Fibroblast of skin of abdomen (primary cell): ENCODE data around the gene LUC7L2.
"Not testable (repeated sequence)": the region's sequence is repeated elsewhere in the genome, so short reads cannot be mapped to it uniquely, and the experiment has no call there.

Experiments
- DNase-seq: peaks from one replicate; pipeline ENCODE4 v3.0.0-alpha.2; 2013

LUC7L2 gene

GRCh38 chr7:139357729-139358506, 1.8 kb upstream of the LUC7L2 start:
- DNase-seq: not testable (repeated sequence)

- DNase-seq: peak; percentile 42
These were observed 941 bp upstream of the LUC7L2 start for GRCh38 chr7:139358541-139359365.

GRCh38 chr7:139360210-139360947, 685 bp downstream of the LUC7L2 start:
- DNase-seq: peak; percentile 94

GRCh38 chr7:139360948-139361307, 1.2 kb downstream of the LUC7L2 start:
- DNase-seq: no peak

- DNase-seq: no peak
These were observed 1.8 kb downstream of the LUC7L2 start for GRCh38 chr7:139361523-139361922.

- no peak for DNase-seq
These were observed 2.6 kb downstream of the LUC7L2 start for GRCh38 chr7:139362302-139362701.

- DNase-seq: no peak
These were observed 3.3 kb downstream of the LUC7L2 start for GRCh38 chr7:139362981-139363380.

- DNase-seq: no peak
These were observed 5.6 kb downstream of the LUC7L2 start for GRCh38 chr7:139365336-139365735.

GRCh38 chr7:139366400-139366799, 6.7 kb downstream of the LUC7L2 start:
- no peak for DNase-seq

GRCh38 chr7:139367438-139368155, 7.9 kb downstream of the LUC7L2 start:
- DNase-seq: no peak

GRCh38 chr7:139370301-139370942, 10.7 kb downstream of the LUC7L2 start:
- DNase-seq: no peak

GRCh38 chr7:139370943-139371313, 11.2 kb downstream of the LUC7L2 start:
- DNase-seq: no peak

GRCh38 chr7:139374246-139374645, 14.6 kb downstream of the LUC7L2 start:
- DNase-seq: no peak

- DNase-seq: no peak
These were observed 22.7 kb downstream of the LUC7L2 start for GRCh38 chr7:139382439-139382838.

- no peak for DNase-seq
These were observed 24.9 kb downstream of the LUC7L2 start for GRCh38 chr7:139384611-139385010.

GRCh38 chr7:139387594-139387993, 27.9 kb downstream of the LUC7L2 start:
- no peak for DNase-seq

- DNase-seq: no peak
These were observed 29.4 kb downstream of the LUC7L2 start for GRCh38 chr7:139389091-139389490.

- DNase-seq: no peak
These were observed 30.1 kb downstream of the LUC7L2 start for GRCh38 chr7:139389774-139390173.

- no peak for DNase-seq
These were observed 34.0 kb downstream of the LUC7L2 start for GRCh38 chr7:139393621-139394211.

GRCh38 chr7:139394540-139394939, 34.8 kb downstream of the LUC7L2 start:
- no peak for DNase-seq

GRCh38 chr7:139396323-139396951, 36.7 kb downstream of the LUC7L2 start:
- no peak for DNase-seq
